ENCODE measurements around the gene QSER1. TPM values are rescaled to one million over a fixed set of nuclear protein-coding genes. Genes with fewer than 3 reads are reported as not detected.

Gene QSER1
- 8.7 and 19.9 TPM in 2 replicates for total RNA-seq

DNA sequence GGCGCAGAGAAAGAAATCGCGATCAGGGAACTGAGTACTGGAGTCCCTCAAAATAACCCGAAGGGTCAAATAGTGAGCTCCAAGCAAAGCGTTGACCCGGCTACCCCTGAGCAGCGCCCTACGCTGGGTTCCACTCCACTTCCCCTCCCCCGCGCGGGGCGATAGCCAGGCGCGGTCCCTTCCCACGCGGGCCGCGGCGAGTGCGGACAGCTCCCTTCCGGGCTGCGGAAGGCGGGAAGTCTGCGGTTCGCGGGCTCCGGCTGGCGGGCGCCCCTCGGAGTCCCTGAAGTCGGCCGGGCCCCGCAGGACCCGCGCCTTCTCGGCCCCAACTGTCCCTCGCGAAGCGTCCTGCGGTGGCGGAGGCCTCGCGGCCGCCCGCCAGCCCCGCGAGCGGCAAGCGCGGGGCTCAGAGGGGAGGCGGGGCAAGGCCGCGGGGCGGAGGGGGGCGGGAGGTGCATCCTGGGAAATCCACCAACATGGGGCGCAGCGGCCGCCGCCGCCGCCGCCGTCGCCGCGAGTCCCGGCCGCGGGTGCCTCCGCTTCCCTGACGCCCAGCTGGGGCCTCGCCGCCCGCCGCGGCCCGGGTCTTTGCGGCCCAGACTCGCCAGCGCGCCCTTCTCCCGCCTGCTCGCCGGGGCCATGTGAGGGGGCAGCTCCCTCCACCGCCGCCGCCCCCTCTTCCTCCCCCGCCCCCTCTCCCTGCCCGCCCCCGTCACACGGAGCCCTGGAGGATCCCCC is at the start of gene QSER1:
Gene QSER1 (plus strand): TSS at position 457 of the 738 bp plus-strand sequence. CDS start 315 bp downstream, outside the sequence.

DNA sequence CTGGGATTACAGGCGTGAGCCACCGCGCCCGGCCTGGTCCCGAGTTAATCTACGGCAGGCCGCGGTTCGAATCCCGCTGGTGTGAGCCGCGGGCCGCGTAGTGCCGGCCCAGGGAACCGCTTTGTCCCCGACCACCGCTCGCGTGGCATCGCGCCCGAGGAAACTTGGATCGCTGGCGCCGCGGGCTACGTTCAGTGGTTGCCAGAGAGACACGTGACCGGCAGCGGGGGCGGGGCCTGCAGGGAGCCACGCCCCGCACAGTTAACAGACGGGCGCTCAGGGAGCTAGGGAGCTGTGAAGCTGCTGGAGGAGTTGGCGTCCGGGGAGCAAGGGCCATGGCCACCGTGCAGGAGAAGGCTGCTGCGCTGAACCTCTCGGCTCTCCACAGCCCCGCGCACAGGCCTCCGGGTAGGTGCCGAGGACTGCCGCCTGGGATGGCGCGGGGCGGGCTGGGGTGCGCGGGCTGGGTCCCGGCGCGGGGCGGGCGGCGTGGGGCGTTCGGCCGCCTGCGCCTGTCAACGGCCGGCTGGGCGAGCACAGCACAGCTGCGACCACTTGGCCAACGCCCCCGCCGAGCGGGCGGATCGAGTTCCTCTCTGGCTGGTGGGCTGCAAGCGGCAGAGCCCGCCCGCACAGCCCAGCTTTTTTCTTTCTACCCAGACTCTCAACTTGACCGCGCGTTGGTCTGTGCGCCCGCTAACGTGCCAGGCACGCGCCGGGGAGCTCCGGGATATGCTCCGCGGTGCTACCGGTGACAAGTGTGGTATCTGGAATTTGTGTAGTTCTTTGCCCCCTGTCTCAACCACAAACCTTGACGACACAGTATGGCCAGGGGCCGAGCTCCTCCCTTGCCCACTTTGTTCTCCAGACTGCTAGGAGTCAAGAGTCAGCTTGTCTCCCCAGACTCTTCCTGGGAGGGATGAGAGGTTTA is 123.3 kb downstream of the QSER1 start, which contains the start of gene DEPDC7:
Gene DEPDC7 (plus strand): TSS at position 258 of the 931 bp plus-strand sequence. CDS start 78 bp downstream, at position 336.

Other genes starting within 250 kb of the QSER1 start
- 0.06 TPM in 1 of 2 replicates, not detected in the other for gene CCDC73, start 98.1 kb upstream of the QSER1 start, total RNA-seq
- gene PRRG4, start 62.9 kb upstream of the QSER1 start, total RNA-seq, result under 0.01 and 1.2 TPM in 2 replicates
- 0.16 and 0.19 TPM in 2 replicates for gene DEPDC7, start 123.1 kb downstream of the QSER1 start, total RNA-seq
- 10.0 and 18.1 TPM in 2 replicates for gene TCP11L1, start 146.8 kb downstream of the QSER1 start, total RNA-seq

All from bladder microvascular endothelial cell (primary cell).